AG09309 (cell line): ENCODE results near the gene AUTS2.

Experiments used
- DNase-seq: peaks from one replicate; pipeline ENCODE4 v3.0.0-alpha.2; 2010; ENCODE audit warnings: low read depth
- H3K4me3 ChIP-seq: 2 replicates; pipeline ENCODE4 v1.5.1; 2011; ENCODE audit warnings: mild to moderate bottlenecking, low read depth, low read length, moderate library complexity; ENCODE audit not compliant: control insufficient read depth
- CTCF ChIP-seq: IDR thresholded peaks from 2 replicates; pipeline ENCODE4 v1.5.1; 2011; ENCODE audit warnings: mild to moderate bottlenecking, low read depth, low read length, inconsistent platforms; ENCODE audit not compliant: insufficient read depth, control insufficient read depth; ENCODE audit errors: missing control alignments

AUTS2 gene

GRCh38 chr7:70735313-70735712 lies 1137.0 kb downstream of the AUTS2 start:
- DNase-seq = no peak
- no peak overlapping the region for H3K4me3 ChIP-seq
- TF ChIP-seq CTCF = no peak

GRCh38 chr7:70736715-70737460 lies 1138.6 kb downstream of the AUTS2 start:
- TF ChIP-seq CTCF = no peak
- peak overlapping the region; percentile 35 for H3K4me3 ChIP-seq
- DNase-seq = peak; percentile 82

DNA sequence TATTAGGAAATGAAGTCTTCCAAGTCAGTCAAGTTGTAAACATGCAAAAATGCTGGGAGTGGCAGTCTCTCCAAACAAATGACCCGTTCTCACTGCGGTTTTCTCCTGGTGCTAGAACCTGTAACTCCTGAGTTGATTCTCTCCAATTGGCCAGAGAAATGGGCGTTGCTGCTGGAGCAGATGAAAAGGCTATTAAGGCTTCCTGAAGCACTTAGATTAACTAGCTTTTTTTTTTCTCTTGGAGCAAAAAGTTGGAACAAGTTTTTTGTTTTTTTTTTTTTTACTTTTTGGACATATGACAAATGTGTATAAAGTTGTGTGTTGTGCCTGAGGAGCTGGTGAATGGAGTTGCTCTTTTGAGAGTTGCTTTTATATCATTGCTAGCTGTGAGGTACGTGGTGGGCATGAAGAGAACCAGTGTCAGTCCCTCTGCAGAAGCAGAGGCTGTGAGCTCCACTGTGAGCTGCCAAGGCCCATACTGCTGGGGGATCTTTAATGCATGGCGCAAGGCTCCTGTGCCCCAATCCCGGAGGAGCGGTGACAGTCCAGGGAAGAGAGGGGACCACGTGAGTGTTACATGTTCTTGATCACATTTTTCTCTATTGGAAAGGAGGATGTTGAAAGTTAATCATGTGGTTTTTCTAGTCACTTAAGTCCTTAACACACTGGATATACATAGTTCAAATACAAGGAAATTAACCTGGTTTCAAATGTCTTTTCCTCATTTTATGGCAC lies 1140.0 kb downstream of the AUTS2 start:
- DNase-seq = no peak
- no peak for TF ChIP-seq CTCF

GRCh38 chr7:70739646-70740210 lies 1141.5 kb downstream of the AUTS2 start:
- TF ChIP-seq CTCF = no peak
- no peak overlapping the region for H3K4me3 ChIP-seq
- DNase-seq = no peak

More for the DNA sequence above, 1140.0 kb downstream of the AUTS2 start:
- H3K4me3 ChIP-seq = no peak overlapping the region

GRCh38 chr7:70741666-70742065 lies 1143.4 kb downstream of the AUTS2 start:
- no peak for DNase-seq
- no peak for TF ChIP-seq CTCF
- H3K4me3 ChIP-seq = no peak overlapping the region

GRCh38 chr7:70743531-70744325 lies 1145.5 kb downstream of the AUTS2 start:
- H3K4me3 ChIP-seq = no peak overlapping the region
- DNase-seq = no peak
- no peak for TF ChIP-seq CTCF
